Posterior vena cava (tissue), 2 donors: Measurements from ENCODE around the gene MYBPC1. TPM values are rescaled to one million over a fixed set of nuclear protein-coding genes. Genes with fewer than 3 reads are reported as not detected.
"Not testable (repeated sequence)": the region's sequence is repeated elsewhere in the genome, so short reads cannot be mapped to it uniquely, and the experiment has no call there.

Source experiments
- DNase-seq: peaks from one replicate; pipeline ENCODE4 v3.0.0-alpha.2; 2020; ENCODE audit warnings: low spot score
- intact Hi-C, 2 donors: fragments of 100-400 bp; cut with DNase I; formaldehyde crosslinking; loops; one replicate each; pipeline versions ENCODE4 v1.14.1 to v1.14.2; 2022 to 2023
- total RNA-seq, 2 donors: library from RNA; stranded (reverse); fragmentation: NEBNext Ultra II Directional; extraction: Animal tissue kit (Norgen Biotek cat#: 25700); gene quantifications; one replicate each; pipeline ENCODE4 v1.2.1, GENCODE V29; 2021
- donor health status: DM: yes; HTN: yes; CAD: no.
- donor health status: DM: yes; HTN: yes; CAD: no.

The MYBPC1 gene
- total RNA-seq, 2 donors from 2014 or later: not detected

- DNase-seq: no peak
- intact Hi-C loops: no loop called here
Measured at GRCh38 chr12:101648195-101648594, 53.4 kb downstream of the MYBPC1 start.

- intact Hi-C loops: no loop called here
Measured at GRCh38 chr12:101650346-101651117, 55.8 kb downstream of the MYBPC1 start.

GRCh38 chr12:101653030-101653429 is 58.3 kb downstream of the MYBPC1 start:
- intact Hi-C loops: no loop called here
- no peak for DNase-seq

More at GRCh38 chr12:101650346-101651117, 55.8 kb downstream of the MYBPC1 start:
- no peak for DNase-seq

- intact Hi-C loops: no loop called here
- no peak for DNase-seq
Measured at GRCh38 chr12:101653503-101653902, 58.7 kb downstream of the MYBPC1 start.

- intact Hi-C loops: no loop called here
- DNase-seq: no peak
Measured at GRCh38 chr12:101654442-101654841, 59.7 kb downstream of the MYBPC1 start.

- intact Hi-C loops: no loop called here
- DNase-seq: no peak
Measured at GRCh38 chr12:101655393-101655792, 60.6 kb downstream of the MYBPC1 start.

GRCh38 chr12:101660662-101661061 is 65.9 kb downstream of the MYBPC1 start:
- DNase-seq, intact Hi-C loops: not testable (repeated sequence)

GRCh38 chr12:101663298-101663697 is 68.5 kb downstream of the MYBPC1 start:
- DNase-seq: no peak
- intact Hi-C loops: no loop called here

GRCh38 chr12:101664992-101665391 is 70.2 kb downstream of the MYBPC1 start:
- DNase-seq: no peak

GRCh38 chr12:101666052-101666728 is 71.4 kb downstream of the MYBPC1 start:
- no peak for DNase-seq
- intact Hi-C loops: no loop called here

More at GRCh38 chr12:101664992-101665391, 70.2 kb downstream of the MYBPC1 start:
- intact Hi-C loops: no loop called here

- intact Hi-C loops: no loop called here
- DNase-seq: no peak
Measured at GRCh38 chr12:101667591-101667990, 72.8 kb downstream of the MYBPC1 start.

- intact Hi-C loops: no loop called here
- DNase-seq: no peak
Measured at GRCh38 chr12:101670007-101670671, 75.4 kb downstream of the MYBPC1 start.

- DNase-seq: no peak
- intact Hi-C loops: no loop called here
Measured at GRCh38 chr12:101671157-101671791, 76.5 kb downstream of the MYBPC1 start.

- no peak for DNase-seq
- intact Hi-C loops: no loop called here
Measured at GRCh38 chr12:101671833-101672232, 77.1 kb downstream of the MYBPC1 start.

- intact Hi-C loops: no loop called here
- no peak for DNase-seq
Measured at GRCh38 chr12:101675555-101675954, 80.8 kb downstream of the MYBPC1 start.

GRCh38 chr12:101676497-101676896 is 81.7 kb downstream of the MYBPC1 start:
- DNase-seq, intact Hi-C loops: not testable (repeated sequence)

GRCh38 chr12:101678081-101678480 is 83.3 kb downstream of the MYBPC1 start:
- no peak for DNase-seq
- intact Hi-C loops: no loop called here

- intact Hi-C loops: no loop called here
- no peak for DNase-seq
Measured at GRCh38 chr12:101680240-101680639, 85.5 kb downstream of the MYBPC1 start.

- no peak for DNase-seq
- intact Hi-C loops: no loop called here
Measured at GRCh38 chr12:101680647-101681046, 85.9 kb downstream of the MYBPC1 start.

GRCh38 chr12:101681627-101682026 is 86.9 kb downstream of the MYBPC1 start:
- intact Hi-C loops, DNase-seq: not testable (repeated sequence)
